NCI-H1436 (cell line): ENCODE data around the gene MYO7B.

ENCODE experiments used
- DNase-seq: peaks from one replicate; lab custom pipeline; 2025; lab: John Stamatoyannopoulos, UW

The MYO7B gene

GRCh38 chr2:127574656-127575055 lies 39.2 kb downstream of the MYO7B start:
- DNase-seq = no peak

GRCh38 chr2:127575185-127575765 lies 39.8 kb downstream of the MYO7B start:
- no peak for DNase-seq

- DNase-seq = no peak
Observed at GRCh38 chr2:127575941-127576432, 40.5 kb downstream of the MYO7B start.

- no peak for DNase-seq
Observed at GRCh38 chr2:127576433-127577207, 41.1 kb downstream of the MYO7B start.

GRCh38 chr2:127577208-127577475 lies 41.7 kb downstream of the MYO7B start:
- DNase-seq = no peak

GRCh38 chr2:127577503-127577902 lies 42.0 kb downstream of the MYO7B start:
- no peak for DNase-seq

- DNase-seq = no peak
Observed at GRCh38 chr2:127577973-127578372, 42.5 kb downstream of the MYO7B start.

GRCh38 chr2:127578411-127578810 lies 42.9 kb downstream of the MYO7B start:
- DNase-seq = no peak

GRCh38 chr2:127579231-127579630 lies 43.7 kb downstream of the MYO7B start:
- DNase-seq = no peak

GRCh38 chr2:127580167-127581049 lies 44.9 kb downstream of the MYO7B start:
- DNase-seq = no peak

GRCh38 chr2:127581050-127581345 lies 45.5 kb downstream of the MYO7B start:
- DNase-seq = no peak

- no peak for DNase-seq
Observed at GRCh38 chr2:127581516-127582490, 46.3 kb downstream of the MYO7B start.

GRCh38 chr2:127582863-127583861 lies 47.7 kb downstream of the MYO7B start:
- no peak for DNase-seq

GRCh38 chr2:127584047-127584446 lies 48.6 kb downstream of the MYO7B start:
- DNase-seq = no peak

GRCh38 chr2:127584516-127585033 lies 49.1 kb downstream of the MYO7B start:
- DNase-seq = no peak

GRCh38 chr2:127585270-127585807 lies 49.9 kb downstream of the MYO7B start:
- no peak for DNase-seq

GRCh38 chr2:127586136-127586535 lies 50.7 kb downstream of the MYO7B start:
- no peak for DNase-seq

- no peak for DNase-seq
Observed at GRCh38 chr2:127586746-127587295, 51.3 kb downstream of the MYO7B start.

GRCh38 chr2:127588241-127588640 lies 52.8 kb downstream of the MYO7B start:
- DNase-seq = no peak

- DNase-seq = no peak
Observed at GRCh38 chr2:127589358-127589757, 53.9 kb downstream of the MYO7B start.
